ENCODE results near the gene AOPEP.

The AOPEP gene

DNA sequence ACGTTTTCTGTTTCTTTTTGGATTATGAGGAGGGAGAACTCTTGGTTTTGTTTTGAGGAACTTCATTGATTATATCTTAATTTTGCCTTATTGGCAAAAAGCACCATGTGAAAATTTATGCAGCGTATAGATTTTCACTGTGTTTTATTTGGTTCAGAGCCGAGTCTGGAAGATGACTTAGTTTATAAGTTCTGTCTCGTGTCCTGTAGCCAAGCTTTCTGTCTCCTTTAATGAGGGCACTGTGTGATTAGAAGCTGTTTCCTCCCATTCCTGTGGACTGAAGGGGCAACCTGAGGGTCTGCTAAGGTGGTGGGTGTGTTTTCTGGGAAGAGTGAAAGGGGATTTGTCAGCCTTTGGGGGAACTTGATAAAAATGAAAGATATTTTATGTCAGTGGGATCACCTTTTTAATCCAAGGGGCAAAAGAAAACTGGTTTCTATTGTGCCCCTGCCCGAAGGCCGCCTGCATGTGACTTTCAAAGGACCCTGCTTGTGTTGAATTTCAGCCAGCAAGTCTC is 328.9 kb downstream of the AOPEP start:
- no peaks in the 10 kb centered on the region for H3K79me2 ChIP-seq (ENCODE audit: control insufficient read depth, low read length)
- H3K4me3 ChIP-seq (ENCODE audit: low read length): no peak overlapping the region
- no peaks in the 10 kb centered on the region for H3K36me3 ChIP-seq (ENCODE audit: control insufficient read depth, low read length)
- H3F3A ChIP-seq (ENCODE audit: control insufficient read depth, insufficient read depth): no peaks in the 10 kb centered on the region
- no peaks in the 10 kb centered on the region for H3K9me2 ChIP-seq (replicated peaks; ENCODE audit: control insufficient read depth, low read length)
- H3K4me2 ChIP-seq (ENCODE audit: low read length): no peak overlapping the region
- TF ChIP-seq EZH2phosphoT487 (IDR thresholded peaks at IDR 0.05; ENCODE audit: borderline replicate concordance, low read length) (no peak), CTCF (IDR thresholded peaks at IDR 0.05; ENCODE audit: low read depth, low read length, poor library complexity, severe bottlenecking) (no peak)
- H3K27me3 ChIP-seq (ENCODE audit: control insufficient read depth, low read length): peaks cover 2% of the 10 kb centered on the region
- no peaks in the 10 kb centered on the region for H3K4me1 ChIP-seq (ENCODE audit: control insufficient read depth, low read length)
- no peaks in the 10 kb centered on the region for H3K9me3 ChIP-seq (ENCODE audit: control insufficient read depth, insufficient read depth, low read length)
- no peaks in the 10 kb centered on the region for H4K20me1 ChIP-seq (ENCODE audit: control insufficient read depth, insufficient read depth, low read depth, low read length)
- H3K27ac ChIP-seq (ENCODE audit: low read depth, low read length): no peak overlapping the region

DNA sequence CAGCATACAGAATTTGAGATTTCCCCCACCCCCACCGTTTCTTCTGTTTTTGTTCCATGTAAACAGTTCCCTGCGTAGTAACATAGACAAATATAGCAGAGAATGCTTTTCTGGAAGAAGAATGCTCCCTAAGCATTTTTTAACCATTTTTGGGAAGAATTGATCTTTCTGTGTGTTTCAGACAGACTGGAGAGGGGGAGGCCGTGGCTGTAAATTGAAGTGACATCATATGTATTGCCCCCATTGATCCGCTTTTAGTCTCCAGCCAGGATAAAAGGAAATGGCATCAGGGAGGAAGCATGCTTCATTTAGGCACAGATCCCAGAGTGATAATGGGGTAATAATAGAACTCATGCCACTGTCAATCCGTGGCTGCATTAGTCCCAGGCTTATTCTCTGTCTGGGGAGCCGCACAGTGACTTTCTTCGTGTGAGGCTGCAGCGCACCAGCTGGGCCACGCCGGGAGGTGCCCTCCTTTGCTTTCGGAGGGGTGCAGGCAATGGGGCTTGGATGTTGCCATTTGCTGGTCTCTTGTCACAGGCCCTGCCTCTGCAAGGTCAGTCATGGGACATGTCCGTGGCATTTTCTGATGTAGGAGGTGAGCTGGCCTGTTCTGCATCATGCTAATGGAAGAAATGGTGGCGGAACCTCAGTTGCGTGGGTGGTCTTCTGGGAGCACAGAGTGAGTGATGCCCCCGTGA is 329.5 kb downstream of the AOPEP start:
- no peaks in the 10 kb centered on the region for H3K9me3 ChIP-seq (ENCODE audit: control insufficient read depth, insufficient read depth, low read length)
- H3K4me3 ChIP-seq (ENCODE audit: low read length): no peak overlapping the region
- no peaks in the 10 kb centered on the region for H3K9me2 ChIP-seq (replicated peaks; ENCODE audit: control insufficient read depth, low read length)
- TF ChIP-seq EZH2phosphoT487 (IDR thresholded peaks at IDR 0.05; ENCODE audit: borderline replicate concordance, low read length) (no peak), CTCF (IDR thresholded peaks at IDR 0.05; ENCODE audit: low read depth, low read length, poor library complexity, severe bottlenecking) (no peak)
- H4K20me1 ChIP-seq (ENCODE audit: control insufficient read depth, insufficient read depth, low read depth, low read length): no peaks in the 10 kb centered on the region
- H3K27me3 ChIP-seq (ENCODE audit: control insufficient read depth, low read length): no peaks in the 10 kb centered on the region
- H3K4me1 ChIP-seq (ENCODE audit: control insufficient read depth, low read length): no peaks in the 10 kb centered on the region
- H3K79me2 ChIP-seq (ENCODE audit: control insufficient read depth, low read length): no peaks in the 10 kb centered on the region
- H3K4me2 ChIP-seq (ENCODE audit: low read length): no peak overlapping the region
- no peaks in the 10 kb centered on the region for H3F3A ChIP-seq (ENCODE audit: control insufficient read depth, insufficient read depth)
- no peak overlapping the region for H3K27ac ChIP-seq (ENCODE audit: low read depth, low read length)
- H3K36me3 ChIP-seq (ENCODE audit: control insufficient read depth, low read length): no peaks in the 10 kb centered on the region

GRCh38 chr9:95057101-95057500 is 330.6 kb downstream of the AOPEP start:
- Histone ChIP-seq H3K79me2 (ENCODE audit: control insufficient read depth, low read length) (no peaks in the 10 kb centered on the region), H3K27me3 (ENCODE audit: control insufficient read depth, low read length) (no peaks in the 10 kb centered on the region), H3K4me1 (ENCODE audit: control insufficient read depth, low read length) (no peaks in the 10 kb centered on the region), H4K20me1 (ENCODE audit: control insufficient read depth, insufficient read depth, low read depth, low read length) (no peaks in the 10 kb centered on the region), H3K27ac (ENCODE audit: low read depth, low read length) (no peak overlapping the region), H3K4me3 (ENCODE audit: low read length) (no peak overlapping the region), H3F3A (ENCODE audit: control insufficient read depth, insufficient read depth) (no peaks in the 10 kb centered on the region), H3K9me2 (replicated peaks; ENCODE audit: control insufficient read depth, low read length) (no peaks in the 10 kb centered on the region), H3K4me2 (ENCODE audit: low read length) (no peak overlapping the region), H3K9me3 (ENCODE audit: control insufficient read depth, insufficient read depth, low read length) (no peaks in the 10 kb centered on the region), H3K36me3 (ENCODE audit: control insufficient read depth, low read length) (no peaks in the 10 kb centered on the region)
- TF ChIP-seq EZH2phosphoT487 (IDR thresholded peaks at IDR 0.05; ENCODE audit: borderline replicate concordance, low read length): no peak
- no peak for TF ChIP-seq CTCF (IDR thresholded peaks at IDR 0.05; ENCODE audit: low read depth, low read length, poor library complexity, severe bottlenecking)

Data from DOHH2 (cell line).